ENCODE data around the gene APOC3. TPM values are rescaled to one million over a fixed set of nuclear protein-coding genes. Genes with fewer than 3 reads are reported as not detected.

The APOC3 gene
- total and polyA plus RNA-seq, 9 of the 15 experiments (the other 6 are each of a cell fraction or from before 2014, with no cell fraction given): 1.1 TPM; not detected in 8

DNA sequence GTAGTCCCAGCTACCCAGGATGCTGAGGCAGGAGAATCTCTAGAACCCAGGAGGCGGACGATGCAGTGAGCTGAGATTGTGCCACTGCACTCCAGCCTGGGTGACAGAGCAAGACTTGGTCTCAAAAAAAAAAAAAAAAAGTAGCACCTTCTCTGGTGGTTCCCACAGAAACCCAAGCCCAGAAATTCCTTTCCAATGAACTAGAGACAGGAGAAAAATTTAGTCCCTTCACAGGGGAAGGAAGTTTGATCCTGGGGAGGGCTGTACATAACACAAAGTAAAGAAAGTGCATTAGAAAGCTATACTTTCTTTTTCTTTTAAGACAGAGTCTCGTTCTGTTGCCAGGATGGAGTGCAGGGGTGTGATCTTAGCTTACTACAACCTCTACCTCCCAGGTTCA is 33.2 kb downstream of the APOC3 start (continued):
- TF ChIP-seq, protein P1, sequence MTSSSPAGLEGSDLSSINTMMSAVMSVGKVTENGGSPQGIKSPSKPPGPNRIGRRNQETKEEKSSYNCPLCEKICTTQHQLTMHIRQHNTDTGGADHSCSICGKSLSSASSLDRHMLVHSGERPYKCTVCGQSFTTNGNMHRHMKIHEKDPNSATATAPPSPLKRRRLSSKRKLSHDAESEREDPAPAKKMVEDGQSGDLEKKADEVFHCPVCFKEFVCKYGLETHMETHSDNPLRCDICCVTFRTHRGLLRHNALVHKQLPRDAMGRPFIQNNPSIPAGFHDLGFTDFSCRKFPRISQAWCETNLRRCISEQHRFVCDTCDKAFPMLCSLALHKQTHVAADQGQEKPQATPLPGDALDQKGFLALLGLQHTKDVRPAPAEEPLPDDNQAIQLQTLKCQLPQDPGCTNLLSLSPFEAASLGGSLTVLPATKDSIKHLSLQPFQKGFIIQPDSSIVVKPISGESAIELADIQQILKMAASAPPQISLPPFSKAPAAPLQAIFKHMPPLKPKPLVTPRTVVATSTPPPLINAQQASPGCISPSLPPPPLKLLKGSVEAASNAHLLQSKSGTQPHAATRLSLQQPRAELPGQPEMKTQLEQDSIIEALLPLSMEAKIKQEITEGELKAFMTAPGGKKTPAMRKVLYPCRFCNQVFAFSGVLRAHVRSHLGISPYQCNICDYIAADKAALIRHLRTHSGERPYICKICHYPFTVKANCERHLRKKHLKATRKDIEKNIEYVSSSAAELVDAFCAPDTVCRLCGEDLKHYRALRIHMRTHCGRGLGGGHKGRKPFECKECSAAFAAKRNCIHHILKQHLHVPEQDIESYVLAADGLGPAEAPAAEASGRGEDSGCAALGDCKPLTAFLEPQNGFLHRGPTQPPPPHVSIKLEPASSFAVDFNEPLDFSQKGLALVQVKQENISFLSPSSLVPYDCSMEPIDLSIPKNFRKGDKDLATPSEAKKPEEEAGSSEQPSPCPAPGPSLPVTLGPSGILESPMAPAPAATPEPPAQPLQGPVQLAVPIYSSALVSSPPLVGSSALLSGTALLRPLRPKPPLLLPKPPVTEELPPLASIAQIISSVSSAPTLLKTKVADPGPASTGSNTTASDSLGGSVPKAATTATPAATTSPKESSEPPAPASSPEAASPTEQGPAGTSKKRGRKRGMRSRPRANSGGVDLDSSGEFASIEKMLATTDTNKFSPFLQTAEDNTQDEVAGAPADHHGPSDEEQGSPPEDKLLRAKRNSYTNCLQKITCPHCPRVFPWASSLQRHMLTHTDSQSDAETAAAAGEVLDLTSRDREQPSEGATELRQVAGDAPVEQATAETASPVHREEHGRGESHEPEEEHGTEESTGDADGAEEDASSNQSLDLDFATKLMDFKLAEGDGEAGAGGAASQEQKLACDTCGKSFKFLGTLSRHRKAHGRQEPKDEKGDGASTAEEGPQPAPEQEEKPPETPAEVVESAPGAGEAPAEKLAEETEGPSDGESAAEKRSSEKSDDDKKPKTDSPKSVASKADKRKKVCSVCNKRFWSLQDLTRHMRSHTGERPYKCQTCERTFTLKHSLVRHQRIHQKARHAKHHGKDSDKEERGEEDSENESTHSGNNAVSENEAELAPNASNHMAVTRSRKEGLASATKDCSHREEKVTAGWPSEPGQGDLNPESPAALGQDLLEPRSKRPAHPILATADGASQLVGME (CRISPR knock-in tag; IDR thresholded peaks at IDR 0.05): no peak
- TF ChIP-seq ZNF766 (CRISPR knock-in tag; conservative IDR thresholded peaks at IDR 0.05): no peak
- no peak for TF ChIP-seq TAF15 (IDR thresholded peaks at IDR 0.05; ENCODE audit: low read depth, low read length)
- no peak for TF ChIP-seq FIP1L1 (IDR thresholded peaks at IDR 0.05; ENCODE audit: low read depth, low read length, poor library complexity, severe bottlenecking)
- TF ChIP-seq ESRRB (CRISPR knock-in tag; IDR thresholded peaks at IDR 0.05; ENCODE audit: borderline replicate concordance): no peak
- TF ChIP-seq, protein P2, sequence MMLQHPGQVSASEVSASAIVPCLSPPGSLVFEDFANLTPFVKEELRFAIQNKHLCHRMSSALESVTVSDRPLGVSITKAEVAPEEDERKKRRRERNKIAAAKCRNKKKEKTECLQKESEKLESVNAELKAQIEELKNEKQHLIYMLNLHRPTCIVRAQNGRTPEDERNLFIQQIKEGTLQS (IDR thresholded peaks at IDR 0.05): no peak
- TF ChIP-seq, protein P2 (CRISPR knock-in tag; conservative IDR thresholded peaks at IDR 0.05): no peak
- TF ChIP-seq ZNF239 (CRISPR knock-in tag; IDR thresholded peaks at IDR 0.05): no peak
- TF ChIP-seq, protein P3, sequence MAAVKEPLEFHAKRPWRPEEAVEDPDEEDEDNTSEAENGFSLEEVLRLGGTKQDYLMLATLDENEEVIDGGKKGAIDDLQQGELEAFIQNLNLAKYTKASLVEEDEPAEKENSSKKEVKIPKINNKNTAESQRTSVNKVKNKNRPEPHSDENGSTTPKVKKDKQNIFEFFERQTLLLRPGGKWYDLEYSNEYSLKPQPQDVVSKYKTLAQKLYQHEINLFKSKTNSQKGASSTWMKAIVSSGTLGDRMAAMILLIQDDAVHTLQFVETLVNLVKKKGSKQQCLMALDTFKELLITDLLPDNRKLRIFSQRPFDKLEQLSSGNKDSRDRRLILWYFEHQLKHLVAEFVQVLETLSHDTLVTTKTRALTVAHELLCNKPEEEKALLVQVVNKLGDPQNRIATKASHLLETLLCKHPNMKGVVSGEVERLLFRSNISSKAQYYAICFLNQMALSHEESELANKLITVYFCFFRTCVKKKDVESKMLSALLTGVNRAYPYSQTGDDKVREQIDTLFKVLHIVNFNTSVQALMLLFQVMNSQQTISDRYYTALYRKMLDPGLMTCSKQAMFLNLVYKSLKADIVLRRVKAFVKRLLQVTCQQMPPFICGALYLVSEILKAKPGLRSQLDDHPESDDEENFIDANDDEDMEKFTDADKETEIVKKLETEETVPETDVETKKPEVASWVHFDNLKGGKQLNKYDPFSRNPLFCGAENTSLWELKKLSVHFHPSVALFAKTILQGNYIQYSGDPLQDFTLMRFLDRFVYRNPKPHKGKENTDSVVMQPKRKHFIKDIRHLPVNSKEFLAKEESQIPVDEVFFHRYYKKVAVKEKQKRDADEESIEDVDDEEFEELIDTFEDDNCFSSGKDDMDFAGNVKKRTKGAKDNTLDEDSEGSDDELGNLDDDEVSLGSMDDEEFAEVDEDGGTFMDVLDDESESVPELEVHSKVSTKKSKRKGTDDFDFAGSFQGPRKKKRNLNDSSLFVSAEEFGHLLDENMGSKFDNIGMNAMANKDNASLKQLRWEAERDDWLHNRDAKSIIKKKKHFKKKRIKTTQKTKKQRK (IDR thresholded peaks at IDR 0.05; ENCODE audit: borderline replicate concordance, low read depth, low read length): no peak
- TF ChIP-seq ATF7 (IDR thresholded peaks at IDR 0.05): no peak
- no peak for TF ChIP-seq ETV5 (CRISPR knock-in tag; IDR thresholded peaks at IDR 0.05; ENCODE audit: low read depth)

All from K562 (cell line).